ENCODE measurements around the gene RASGRP4. TPM values are rescaled to one million over a fixed set of nuclear protein-coding genes. Genes with fewer than 3 reads are reported as not detected.

The RASGRP4 gene
- total and polyA plus RNA-seq, 4 donors: 3.5 to 39.0 (median 8.7) TPM

DNA sequence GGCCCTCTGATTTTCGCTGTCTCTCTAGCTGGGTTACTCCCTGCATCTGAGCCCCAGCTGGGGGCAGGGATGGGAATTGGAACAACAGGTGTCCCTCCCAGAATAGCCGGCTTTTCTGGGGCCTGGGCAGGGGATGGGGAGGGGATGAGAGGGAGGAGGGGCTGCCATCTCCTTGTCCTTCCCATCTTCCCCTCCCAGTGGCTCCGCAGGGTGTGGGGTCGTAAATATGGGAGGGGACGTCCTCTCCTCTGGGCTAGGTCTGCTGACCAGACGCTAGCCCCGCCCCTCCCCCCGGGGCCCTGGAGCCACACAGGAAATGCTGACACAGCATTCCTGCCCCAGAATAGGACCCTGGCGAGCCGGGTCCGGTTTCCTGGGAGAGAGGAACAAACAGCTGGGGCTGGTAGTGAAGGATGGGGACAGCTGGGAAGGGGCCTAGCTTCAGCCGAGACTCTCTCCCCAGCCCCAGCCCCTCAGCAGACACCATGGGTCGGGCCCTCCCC lies 8.6 kb upstream of the RASGRP4 start:
- ATAC-seq (ENCODE audit: insufficient read depth, low FRiP score): no peak
- TF ChIP-seq, protein P1, sequence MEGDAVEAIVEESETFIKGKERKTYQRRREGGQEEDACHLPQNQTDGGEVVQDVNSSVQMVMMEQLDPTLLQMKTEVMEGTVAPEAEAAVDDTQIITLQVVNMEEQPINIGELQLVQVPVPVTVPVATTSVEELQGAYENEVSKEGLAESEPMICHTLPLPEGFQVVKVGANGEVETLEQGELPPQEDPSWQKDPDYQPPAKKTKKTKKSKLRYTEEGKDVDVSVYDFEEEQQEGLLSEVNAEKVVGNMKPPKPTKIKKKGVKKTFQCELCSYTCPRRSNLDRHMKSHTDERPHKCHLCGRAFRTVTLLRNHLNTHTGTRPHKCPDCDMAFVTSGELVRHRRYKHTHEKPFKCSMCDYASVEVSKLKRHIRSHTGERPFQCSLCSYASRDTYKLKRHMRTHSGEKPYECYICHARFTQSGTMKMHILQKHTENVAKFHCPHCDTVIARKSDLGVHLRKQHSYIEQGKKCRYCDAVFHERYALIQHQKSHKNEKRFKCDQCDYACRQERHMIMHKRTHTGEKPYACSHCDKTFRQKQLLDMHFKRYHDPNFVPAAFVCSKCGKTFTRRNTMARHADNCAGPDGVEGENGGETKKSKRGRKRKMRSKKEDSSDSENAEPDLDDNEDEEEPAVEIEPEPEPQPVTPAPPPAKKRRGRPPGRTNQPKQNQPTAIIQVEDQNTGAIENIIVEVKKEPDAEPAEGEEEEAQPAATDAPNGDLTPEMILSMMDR (IDR thresholded peaks at IDR 0.05; ENCODE audit: control extremely low read depth, extremely low read depth): no peak
- H3K27me3 ChIP-seq (ENCODE audit: control insufficient read depth in 3 of 3, insufficient read depth in 3 of 3, low read length in 2 of 3): peaks cover 0 to 9% (median 3%) of the 10 kb centered on the region in 3 donors
- H3K4me1 ChIP-seq (ENCODE audit: control insufficient read depth in 5 of 5, insufficient read depth in 5 of 5, low read length in 5 of 5): no peaks in the 10 kb centered on the region
- no peak overlapping the region for H3K9ac ChIP-seq (ENCODE audit: insufficient read depth in 1 of 2, low read length in 2 of 2)
- H3K9me3 ChIP-seq (ENCODE audit: control insufficient read depth in 4 of 4, insufficient read depth in 3 of 4, low read length in 3 of 4): no peaks in the 10 kb centered on the region
- H3K36me3 ChIP-seq (ENCODE audit: control insufficient read depth in 4 of 4, insufficient read depth in 4 of 4, low read length in 4 of 4): no peaks in the 10 kb centered on the region
- DNase-seq: peak in 1 of 3 donors; percentile 32
- no peak overlapping the region for H3K27ac ChIP-seq (ENCODE audit: low read depth in 1 of 2, low read length in 1 of 2)
- 22 to 27% methylated on average over 13 of the region's 13 CpGs for WGBS, 2 donors
- H3K4me3 ChIP-seq: no peak overlapping the region

DNA sequence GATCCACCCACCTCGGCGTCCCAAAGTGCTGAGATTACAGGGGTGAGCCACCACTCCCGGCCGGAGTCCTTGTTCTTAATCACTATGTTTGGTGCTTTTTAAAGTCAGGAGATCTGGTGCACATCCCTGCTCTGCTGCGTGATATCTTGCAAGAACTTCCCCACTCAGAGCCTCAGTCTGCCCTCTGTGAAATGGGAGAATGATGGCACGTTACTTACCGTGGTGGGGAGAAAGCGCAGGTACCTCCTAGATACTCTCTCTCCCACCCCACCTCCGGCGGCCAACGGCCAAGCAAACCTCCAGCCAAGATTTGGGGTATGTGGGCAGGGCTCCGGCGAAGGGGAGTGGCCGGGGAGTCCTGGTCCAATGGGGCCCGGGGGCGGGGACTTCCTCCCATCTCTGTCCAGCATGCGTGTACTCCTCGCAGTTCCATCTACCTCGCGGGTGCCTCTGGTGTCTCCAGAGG lies 7.3 kb upstream of the RASGRP4 start, which contains the start of gene RYR1:
Gene RYR1, plus strand, starts transcription at position 424 of the 466 bp plus-strand sequence. CDS start 139 bp downstream, outside the sequence.
- Histone ChIP-seq H3K9me3 (ENCODE audit: control insufficient read depth in 4 of 4, insufficient read depth in 3 of 4, low read length in 3 of 4) (no peaks in the 10 kb centered on the region), H3K27me3 (ENCODE audit: control insufficient read depth in 3 of 3, insufficient read depth in 3 of 3, low read length in 2 of 3) (peaks cover 0 to 9% (median 3%) of the 10 kb centered on the region in 3 donors), H3K36me3 (ENCODE audit: control insufficient read depth in 4 of 4, insufficient read depth in 4 of 4, low read length in 4 of 4) (no peaks in the 10 kb centered on the region), H3K4me3 (no peak within 1 kb of the TSS), H3K9ac (ENCODE audit: insufficient read depth in 1 of 2, low read length in 2 of 2) (no peak within 1 kb of the TSS), H3K4me1 (ENCODE audit: control insufficient read depth in 5 of 5, insufficient read depth in 5 of 5, low read length in 5 of 5) (no peaks in the 10 kb centered on the region), H3K27ac (ENCODE audit: low read depth in 1 of 2, low read length in 1 of 2) (no peak within 1 kb of the TSS)
- ATAC-seq (ENCODE audit: insufficient read depth, low FRiP score): peak; percentile 72
- TF ChIP-seq, protein P1 (IDR thresholded peaks at IDR 0.05; ENCODE audit: control extremely low read depth, extremely low read depth): no peak
- peak; percentile 17 to 46 (median 30) for DNase-seq
- 15 to 16% methylated on average over 20 of the region's 20 CpGs for WGBS, 2 donors

DNA sequence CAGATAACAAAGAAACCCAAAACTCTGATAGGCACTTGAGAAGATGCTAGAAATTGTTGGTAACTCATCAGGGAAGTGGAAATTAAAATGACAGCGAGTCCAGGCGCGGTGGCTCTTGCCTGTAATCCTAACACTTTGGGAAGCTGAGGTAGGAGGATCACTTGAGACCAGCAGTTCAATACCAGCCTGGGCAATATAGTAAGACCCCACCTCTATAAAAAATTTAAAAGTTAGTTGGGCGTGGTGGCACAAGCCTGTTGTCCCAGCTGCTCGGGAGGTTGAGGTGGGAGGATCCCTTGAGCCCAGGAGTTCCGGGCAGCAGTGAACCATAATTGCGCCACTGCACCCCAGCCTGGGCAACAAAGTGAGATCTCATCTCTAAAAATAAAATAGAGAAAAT lies 4.9 kb upstream of the RASGRP4 start:
- TF ChIP-seq, protein P1 (IDR thresholded peaks at IDR 0.05; ENCODE audit: control extremely low read depth, extremely low read depth): no peak
- no peak overlapping the region for H3K4me3 ChIP-seq
- no peaks in the 10 kb centered on the region for H3K4me1 ChIP-seq (ENCODE audit: control insufficient read depth in 5 of 5, insufficient read depth in 5 of 5, low read length in 5 of 5)
- H3K27me3 ChIP-seq (ENCODE audit: control insufficient read depth in 3 of 3, insufficient read depth in 3 of 3, low read length in 2 of 3): peaks cover 0 to 14% (median 3%) of the 10 kb centered on the region in 3 donors
- no peak for DNase-seq
- no peak overlapping the region for H3K9ac ChIP-seq (ENCODE audit: insufficient read depth in 1 of 2, low read length in 2 of 2)
- ATAC-seq (ENCODE audit: insufficient read depth, low FRiP score): no peak
- 85 to 87% methylated on average over 7 of the region's 7 CpGs for WGBS, 2 donors
- no peaks in the 10 kb centered on the region for H3K36me3 ChIP-seq (ENCODE audit: control insufficient read depth in 4 of 4, insufficient read depth in 4 of 4, low read length in 4 of 4)
- H3K27ac ChIP-seq (ENCODE audit: low read depth in 1 of 2, low read length in 1 of 2): no peak overlapping the region
- H3K9me3 ChIP-seq (ENCODE audit: control insufficient read depth in 4 of 4, insufficient read depth in 3 of 4, low read length in 3 of 4): no peaks in the 10 kb centered on the region

DNA sequence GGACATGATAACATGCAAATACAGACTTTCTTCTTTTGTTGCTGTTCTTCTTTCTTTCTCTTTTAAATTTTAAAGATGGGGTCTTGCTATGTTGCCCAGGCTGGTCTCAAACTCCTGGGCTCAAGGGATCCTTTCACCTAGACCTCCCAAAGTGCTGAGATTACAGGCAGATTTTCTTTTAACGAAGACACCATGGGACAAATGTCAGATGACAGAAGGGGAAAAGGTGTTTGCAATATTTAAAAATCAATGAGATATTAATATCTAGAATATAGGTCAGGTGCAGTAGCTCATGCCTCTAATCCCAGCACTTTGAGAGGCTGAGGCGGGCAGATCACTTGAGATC lies 3.8 kb upstream of the RASGRP4 start:
- 90 to 94% methylated on average over 2 of the region's 2 CpGs for WGBS, 2 donors
- no peaks in the 10 kb centered on the region for H3K36me3 ChIP-seq (ENCODE audit: control insufficient read depth in 4 of 4, insufficient read depth in 4 of 4, low read length in 4 of 4)
- no peak overlapping the region for H3K4me3 ChIP-seq
- no peak overlapping the region for H3K27ac ChIP-seq (ENCODE audit: low read depth in 1 of 2, low read length in 1 of 2)
- H3K4me1 ChIP-seq (ENCODE audit: control insufficient read depth in 5 of 5, insufficient read depth in 5 of 5, low read length in 5 of 5): no peaks in the 10 kb centered on the region
- no peaks in the 10 kb centered on the region for H3K9me3 ChIP-seq (ENCODE audit: control insufficient read depth in 4 of 4, insufficient read depth in 3 of 4, low read length in 3 of 4)
- TF ChIP-seq, protein P1 (IDR thresholded peaks at IDR 0.05; ENCODE audit: control extremely low read depth, extremely low read depth): no peak
- DNase-seq: no peak
- peaks cover 0 to 14% (median 3%) of the 10 kb centered on the region in 3 donors for H3K27me3 ChIP-seq (ENCODE audit: control insufficient read depth in 3 of 3, insufficient read depth in 3 of 3, low read length in 2 of 3)
- no peak for ATAC-seq (ENCODE audit: insufficient read depth, low FRiP score)
- H3K9ac ChIP-seq (ENCODE audit: insufficient read depth in 1 of 2, low read length in 2 of 2): no peak overlapping the region

All from lung (tissue), 12 donors.